ENCODE data around the gene ZBTB21.

Gene ZBTB21

DNA sequence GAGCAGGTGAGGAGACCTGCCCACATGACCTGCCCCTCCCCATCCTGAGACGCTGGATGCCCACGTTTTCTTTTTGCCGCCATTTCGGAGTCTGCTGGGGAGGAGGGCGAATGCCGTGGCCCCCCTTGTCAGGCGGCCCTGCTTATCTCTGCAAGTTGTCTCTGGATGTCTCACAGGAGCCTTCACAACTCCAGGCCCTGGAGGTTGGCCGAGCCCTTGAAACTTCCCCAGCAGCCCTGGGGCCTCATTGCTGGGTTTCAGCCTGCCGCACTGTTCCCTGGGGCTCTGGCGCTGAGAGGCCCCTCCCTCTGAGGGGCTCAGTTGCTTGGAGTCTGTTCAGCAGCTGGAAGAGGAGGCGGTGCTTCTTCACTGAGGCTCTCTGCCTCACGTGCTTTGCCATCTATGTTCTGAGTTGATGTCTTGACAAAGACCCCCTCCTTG, 29.8 kb upstream of the ZBTB21 start:
- DNase-seq (ENCODE audit: low read depth), result no peak

DNA sequence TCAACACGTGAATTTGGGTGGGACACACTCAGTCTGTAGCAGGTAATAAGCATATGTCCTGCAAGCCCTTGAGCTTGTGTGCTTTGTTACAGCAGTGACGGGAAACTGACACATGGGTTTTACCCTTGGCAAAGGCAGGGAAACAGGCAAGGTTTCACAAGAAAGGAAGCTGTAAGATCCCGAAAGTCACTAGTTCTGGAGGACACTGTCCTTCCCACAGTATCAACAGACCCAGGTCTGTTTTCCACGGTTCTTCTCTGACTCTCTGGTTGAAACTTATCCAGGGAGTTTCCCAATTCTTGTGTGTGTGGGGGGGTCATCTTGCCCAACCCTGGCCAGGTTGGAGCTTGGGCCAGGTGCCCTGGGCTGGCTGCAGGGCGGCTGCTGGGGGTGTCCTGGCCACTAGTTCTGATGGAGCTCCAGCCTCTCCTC, 29.3 kb upstream of the ZBTB21 start:
- DNase-seq (ENCODE audit: low read depth), result no peak

DNA sequence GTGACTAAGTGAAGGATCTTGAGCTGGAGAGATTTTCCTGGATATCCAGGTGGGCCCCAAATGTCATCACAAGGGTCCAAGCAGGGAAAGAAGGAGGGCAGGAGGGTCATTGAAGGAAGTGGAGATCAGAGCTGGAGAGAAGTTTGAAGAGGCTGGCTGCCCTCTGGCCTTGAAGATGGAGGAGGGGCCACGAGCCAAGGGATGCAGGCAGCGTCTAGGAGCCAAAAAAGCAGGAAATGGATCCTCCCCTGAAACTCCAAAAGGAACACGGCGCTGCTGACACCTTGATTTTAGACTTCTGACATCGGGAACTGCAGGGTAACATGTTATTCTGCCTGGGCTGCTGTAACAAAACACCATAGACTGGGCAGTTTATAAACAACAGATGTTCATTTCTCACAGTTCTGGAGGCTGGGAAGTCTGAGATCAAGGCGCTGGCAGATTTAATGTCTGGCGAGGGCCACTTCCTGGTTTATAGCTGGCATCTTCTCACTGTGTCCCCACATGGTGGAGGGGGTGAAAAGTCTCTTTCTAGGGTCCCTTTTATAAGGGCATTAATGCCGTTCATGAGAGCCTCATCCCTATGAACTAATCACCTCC, 28.8 kb upstream of the ZBTB21 start:
- DNase-seq (ENCODE audit: low read depth), result no peak

DNA sequence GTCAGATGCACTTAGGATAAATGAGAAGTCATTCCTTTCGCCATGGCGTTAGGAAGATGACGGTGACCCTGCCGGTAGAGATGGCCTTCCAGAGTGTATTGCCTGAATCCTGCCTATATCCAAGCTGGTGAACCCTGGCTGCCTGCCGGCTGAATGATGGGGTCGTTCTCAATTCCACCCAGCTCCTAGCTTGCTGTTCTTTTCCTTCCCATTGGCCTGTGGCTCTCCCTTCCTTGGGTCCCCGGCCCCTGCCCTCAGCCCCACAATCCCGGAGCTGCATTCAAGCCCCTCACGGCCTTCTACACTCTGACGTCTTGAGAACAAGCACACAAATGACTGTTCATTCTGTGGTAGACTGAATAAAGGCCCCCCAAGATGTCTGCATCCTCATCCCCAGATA, 28.2 kb upstream of the ZBTB21 start:
- no peak for DNase-seq (ENCODE audit: low read depth)

DNA sequence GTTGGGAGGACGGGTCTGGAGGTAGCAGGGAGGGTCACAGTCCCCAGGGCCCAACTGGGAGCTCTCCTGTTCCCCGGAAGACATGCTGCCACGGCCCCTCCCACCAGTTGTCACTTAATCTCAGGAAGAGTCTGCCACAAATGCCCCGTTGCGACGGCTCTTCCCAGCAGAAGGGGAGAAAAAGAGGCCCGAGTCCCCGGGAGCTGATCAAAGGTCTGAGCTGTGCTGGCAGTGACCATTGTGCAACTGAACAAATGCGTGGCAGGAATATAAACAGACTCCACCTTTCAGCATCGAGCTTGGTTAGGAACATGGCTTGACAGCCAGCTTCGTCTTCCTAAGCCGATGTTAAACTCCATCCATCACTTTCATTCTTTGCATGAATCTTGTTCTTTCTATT, 27.8 kb upstream of the ZBTB21 start:
- DNase-seq (ENCODE audit: low read depth), result no peak

DNA sequence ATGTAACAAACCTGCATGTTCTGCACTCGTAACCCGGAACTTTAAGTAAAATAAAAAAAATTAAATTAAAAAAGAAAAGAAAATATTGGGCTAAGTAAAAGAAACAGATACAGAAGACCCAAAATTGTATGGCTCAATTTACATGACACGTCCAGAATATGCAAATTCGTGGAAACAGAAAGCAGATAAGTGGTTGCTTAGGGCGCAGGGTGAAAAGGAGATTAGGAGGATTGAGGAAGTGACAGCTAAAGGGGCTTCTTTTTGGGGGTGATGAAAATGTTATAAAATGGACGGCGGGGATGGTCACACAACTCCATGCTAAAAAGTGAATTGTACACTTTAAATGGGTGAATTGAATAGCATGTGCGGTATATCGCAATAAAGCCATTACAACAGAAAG, 27.4 kb upstream of the ZBTB21 start:
- DNase-seq (ENCODE audit: low read depth), result no peak

DNA sequence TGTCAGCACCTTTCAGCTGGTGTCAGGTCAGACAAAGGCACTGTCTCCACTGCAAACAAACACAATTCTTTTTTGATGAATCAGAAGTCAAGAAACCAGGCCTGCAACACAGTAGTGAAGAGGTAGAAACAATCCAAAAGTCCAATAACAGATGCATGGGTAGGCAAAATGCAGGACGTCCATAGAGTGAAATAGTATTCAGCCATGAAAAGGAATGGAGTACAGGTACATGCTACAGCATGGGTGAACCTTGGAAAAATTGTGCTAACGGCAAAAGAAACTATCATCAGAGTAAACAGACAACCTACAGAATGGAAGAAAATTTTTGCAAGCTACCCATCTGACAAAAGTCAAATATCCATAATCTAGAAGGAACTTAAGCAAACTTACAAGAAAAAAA, 26.2 kb upstream of the ZBTB21 start:
- DNase-seq (ENCODE audit: low read depth), result no peak

DNA sequence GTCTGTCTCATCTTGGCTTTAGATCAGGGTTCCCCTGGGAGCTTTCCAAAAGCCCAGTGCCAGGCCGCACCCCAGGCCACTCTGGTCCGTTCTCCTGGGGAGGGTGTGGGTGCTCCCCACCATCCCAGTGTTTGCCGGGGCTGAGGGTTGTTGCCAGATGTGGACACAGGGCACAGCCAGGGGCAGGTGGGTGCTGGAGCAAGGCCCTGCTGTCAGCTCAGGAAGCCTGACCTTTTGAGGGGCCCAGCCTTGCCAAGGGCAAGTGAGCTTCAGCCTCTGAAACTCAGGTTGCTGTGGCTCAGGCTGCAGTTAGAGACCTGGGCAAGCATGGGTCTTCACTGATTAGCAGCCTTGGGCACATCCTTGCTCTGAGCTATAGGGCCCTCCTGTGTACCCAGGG, 22.8 kb upstream of the ZBTB21 start:
- DNase-seq (ENCODE audit: low read depth), result no peak

DNA sequence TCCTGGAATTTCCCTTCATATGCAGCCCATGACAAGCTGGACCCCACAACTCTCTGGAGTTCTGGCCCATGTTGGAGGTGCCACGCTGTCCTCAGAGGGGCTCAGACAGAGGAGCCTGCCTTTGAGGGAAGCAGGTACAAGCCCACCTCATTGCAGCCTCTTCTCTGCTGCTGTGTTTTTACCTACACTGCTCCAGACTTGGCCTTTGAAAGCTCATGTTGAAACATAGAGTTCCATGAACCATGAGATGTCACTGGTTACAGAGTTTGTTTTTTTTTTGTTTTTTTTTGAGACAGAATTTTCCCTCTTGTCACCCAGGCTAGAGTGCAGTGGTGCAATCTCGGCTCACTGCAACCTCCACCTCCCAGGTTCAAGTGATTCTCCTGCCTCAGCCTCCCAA, 22.1 kb upstream of the ZBTB21 start:
- DNase-seq (ENCODE audit: low read depth), result no peak

DNA sequence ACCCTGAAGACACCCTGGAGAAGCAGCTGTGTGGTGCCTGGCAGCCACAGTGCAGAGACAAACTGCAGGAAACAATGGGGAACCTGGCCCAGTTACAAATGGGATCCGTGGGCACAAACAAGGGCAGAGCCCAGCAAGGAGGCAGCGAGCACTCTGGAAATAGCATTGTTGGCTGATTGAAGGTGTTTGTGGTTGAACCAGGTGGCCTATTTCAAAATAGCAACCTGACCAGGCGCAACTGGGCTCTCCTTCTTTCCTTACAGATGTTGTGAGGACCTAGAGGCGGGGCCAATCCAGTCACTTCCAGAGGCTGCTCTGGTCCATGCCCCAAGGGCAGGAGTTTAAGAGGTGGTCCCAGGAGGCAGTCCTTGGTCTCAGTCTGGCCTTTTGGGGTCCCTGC, 21.7 kb upstream of the ZBTB21 start:
- DNase-seq (ENCODE audit: low read depth), result no peak

DNA sequence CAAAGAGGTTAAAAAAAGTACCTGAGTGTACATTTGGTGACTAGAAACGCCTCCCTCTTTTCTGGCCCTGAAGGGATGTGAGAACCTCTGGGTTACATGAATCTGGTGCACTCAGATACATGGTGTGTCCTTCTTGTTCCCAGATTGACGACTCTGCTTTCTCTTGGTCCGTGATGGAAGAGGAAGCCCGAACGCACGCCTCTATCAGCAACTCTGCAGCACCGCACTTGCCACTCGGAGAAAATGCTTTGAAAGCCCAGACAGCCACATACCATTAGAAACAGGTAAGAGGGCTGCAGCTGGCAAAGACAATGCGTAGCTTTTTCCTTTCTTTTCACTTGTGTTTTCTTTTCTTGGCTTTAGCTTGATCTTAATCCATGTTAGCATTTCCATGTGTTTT, 21.1 kb upstream of the ZBTB21 start:
- DNase-seq (ENCODE audit: low read depth), result no peak

DNA sequence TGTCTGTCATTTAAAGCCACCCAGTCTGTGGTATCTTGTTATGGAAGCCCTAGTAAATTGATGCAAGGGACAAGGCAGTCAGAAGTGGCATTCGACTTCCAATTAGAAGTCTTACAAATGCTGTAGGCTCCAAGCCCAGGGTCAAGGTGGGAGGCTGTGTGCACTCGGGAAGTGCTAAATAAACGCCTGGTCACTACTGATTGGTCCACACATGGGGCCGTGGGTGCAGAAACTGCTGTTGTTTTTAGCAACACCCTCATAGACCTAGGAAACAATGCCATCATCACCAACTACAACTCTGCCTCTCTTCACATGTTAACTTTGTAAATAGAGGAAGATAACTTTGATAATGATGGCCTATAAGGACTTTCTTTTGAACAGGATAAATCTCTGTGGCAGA, 20.2 kb upstream of the ZBTB21 start:
- DNase-seq (ENCODE audit: low read depth), result no peak

DNA sequence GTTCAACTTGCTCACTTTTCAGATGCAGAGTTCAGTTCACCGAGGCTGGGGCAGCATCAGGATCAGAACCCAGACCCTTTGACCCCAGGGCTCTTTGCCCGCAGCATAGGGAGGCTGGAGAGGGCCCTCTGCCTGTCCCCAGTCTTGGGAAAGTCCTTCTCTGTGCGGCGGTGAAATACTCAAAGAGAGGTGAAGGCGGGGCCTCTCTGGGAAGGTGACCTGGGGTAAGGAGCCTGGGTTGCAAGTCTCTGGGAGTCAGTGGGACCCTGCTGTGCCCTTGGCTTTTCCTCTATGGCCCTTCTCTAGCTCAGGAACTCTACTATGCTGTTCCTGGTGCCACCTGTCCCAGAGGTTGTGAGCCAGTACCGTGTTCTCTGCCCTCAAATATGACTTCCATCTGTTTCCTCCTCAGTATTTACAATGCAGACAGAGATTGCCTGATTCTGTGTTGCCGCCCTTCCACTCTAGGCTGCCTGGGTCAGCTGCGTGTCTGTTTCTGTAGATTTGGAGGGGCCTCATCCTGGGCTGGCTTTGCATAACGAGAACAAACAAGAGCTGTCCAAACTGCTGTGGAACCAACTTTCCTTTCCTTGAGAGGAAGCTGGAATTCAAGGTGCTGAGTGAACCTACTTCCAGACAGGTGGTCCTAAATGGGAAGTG, 18.7 kb upstream of the ZBTB21 start:
- no peak for DNase-seq (ENCODE audit: low read depth)

DNA sequence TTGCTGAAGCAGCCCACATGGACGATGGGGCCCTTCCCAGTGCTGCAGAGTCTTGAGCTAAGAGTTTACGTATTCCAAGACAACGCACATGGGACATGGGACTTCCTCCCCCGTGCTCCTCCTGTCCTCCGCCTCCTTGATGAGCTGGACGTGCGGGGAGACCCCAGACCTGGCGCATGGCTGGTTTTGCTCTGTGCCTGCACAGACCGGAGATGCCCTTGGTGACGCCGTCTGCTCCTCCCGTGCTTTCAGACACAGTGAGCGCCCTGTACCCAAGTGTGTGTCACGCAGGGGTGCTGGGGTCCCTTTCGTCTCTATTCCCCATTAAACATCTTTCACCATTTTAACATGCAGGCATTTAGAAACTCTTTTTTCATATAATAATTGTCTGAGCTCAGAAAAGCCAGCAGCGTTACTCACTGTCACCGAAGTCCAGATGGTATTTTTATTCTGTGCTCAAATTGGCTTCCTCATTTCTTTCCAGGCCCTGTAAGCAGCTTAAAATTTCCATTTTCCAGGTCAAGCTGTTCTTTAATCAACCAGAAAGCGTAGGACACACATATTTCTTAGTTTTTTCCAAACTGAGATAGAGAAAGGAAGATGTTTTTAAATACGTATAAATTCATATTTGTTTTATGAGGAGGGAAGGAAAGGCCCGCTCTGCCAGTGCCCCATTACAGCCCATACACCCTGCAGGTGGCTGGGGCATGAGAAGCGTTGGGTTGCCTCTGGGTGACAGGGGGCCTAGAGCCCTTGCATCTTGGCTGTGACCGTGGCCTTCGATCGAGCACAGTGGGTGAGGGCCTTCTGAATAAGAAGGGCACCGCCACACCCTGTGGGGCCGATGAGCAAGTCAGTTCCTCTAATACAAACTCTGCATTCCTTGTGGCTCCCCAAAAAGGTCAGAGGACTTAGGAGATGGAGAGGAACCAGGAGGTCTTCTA, 17.9 kb upstream of the ZBTB21 start:
- DNase-seq (ENCODE audit: low read depth), result no peak

DNA sequence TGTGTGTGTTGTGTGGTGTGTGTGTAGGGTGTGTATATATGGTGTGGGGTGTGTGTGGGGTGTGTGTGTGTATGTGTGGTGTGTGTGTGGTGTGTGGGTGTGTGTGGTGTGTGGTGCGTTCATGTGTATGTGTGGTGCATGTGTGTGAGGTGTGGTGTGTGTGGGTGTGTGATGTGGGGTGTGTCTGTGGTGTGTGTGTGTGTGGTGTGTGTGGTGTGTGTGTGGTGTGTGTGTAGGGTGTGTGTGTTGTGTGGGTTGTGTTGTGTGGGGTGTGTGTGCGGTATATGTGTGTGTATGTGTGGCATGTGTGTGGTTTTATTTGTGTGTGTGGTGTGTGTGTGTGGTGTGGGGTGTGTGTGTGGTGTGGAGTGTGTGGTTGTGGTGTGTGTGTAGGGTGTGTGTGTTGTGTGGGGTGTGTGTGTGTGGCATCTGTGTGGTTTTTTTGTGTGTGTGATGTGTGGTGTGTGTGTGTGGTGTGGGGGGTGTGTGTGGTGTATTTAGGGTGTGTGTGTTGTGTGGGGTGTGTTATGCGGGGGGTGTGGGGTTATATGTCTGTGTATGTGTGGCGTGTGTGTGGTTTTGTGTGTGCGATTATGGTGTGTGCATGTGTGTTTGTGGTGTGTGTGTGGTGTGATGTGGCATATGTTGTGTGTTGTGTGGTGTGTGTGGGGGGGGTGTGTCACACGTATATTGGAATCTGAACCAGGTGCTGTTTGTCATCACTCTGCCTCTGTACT, 17.1 kb upstream of the ZBTB21 start:
- DNase-seq (ENCODE audit: low read depth), result no peak

DNA sequence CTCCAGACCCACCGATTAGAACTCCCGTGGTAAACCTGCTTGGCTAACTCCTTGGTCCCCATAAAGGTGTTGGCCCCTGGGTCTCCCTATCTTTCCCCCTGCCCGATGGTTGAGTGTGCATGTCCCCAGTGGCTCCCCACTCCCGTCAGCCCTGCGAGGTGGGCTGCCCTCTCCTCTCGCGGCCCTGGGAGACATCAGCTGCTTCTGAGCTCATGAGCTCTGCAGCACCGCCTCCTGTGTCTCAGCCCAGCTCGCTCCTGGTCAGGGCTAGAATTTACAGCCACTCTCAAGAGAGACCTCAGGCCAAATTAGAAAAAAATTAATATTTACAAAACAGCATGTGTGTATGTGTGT, 15.9 kb upstream of the ZBTB21 start:
- DNase-seq (ENCODE audit: low read depth), result no peak

DNA sequence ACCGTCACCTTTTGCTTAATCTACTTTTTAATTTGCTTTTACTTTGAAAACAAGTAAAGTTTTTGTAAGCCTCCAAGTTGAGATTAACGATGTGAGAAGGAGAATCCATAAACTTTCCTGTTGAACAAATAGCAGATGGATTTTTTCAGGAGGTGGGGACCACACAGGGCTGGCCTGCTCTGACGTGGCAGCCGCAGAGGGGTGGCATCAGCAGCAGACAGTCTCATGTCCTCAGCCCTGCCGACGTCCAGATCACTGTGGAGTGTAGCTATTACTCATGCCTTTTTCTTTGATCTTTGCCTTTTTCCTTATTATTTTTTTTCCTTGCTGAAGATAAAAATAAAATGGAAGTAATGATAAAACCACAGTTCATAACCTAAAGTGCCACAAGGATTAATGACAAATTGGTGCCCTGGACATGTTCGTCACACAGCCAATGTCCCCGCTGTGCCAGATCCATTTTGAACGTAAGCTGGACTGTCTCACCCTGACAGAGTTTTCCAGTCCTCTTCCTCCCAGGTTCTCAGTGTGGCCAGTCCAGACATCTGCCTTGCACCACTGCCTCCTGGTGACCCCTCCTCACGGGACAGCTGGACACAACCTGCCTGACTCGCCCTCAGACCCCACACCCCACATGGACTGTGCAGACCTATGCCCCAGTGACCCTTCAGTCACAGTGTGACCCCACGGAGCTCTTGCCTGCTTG, 15.4 kb upstream of the ZBTB21 start:
- DNase-seq (ENCODE audit: low read depth), result no peak

DNA sequence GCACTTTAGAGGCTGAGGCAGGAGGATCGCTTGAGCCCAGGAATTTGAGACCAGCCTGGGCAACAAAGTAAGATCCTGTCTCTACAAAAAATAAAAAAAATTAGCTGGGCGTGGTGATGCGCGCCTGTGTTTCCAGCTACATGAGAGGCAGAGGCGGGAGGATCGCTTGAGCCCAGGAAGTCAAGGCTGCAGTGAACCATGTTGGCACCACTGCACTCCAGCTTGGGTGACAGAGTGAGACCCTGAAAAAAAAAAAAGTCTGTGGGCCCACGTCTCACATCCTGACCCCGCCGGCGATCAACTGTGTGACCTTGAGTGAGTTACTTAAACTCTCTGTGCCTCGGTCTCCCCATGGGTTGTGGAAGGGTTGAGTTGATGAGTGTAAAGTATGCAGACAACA, 12.7 kb upstream of the ZBTB21 start:
- DNase-seq (ENCODE audit: low read depth), result no peak

DNA sequence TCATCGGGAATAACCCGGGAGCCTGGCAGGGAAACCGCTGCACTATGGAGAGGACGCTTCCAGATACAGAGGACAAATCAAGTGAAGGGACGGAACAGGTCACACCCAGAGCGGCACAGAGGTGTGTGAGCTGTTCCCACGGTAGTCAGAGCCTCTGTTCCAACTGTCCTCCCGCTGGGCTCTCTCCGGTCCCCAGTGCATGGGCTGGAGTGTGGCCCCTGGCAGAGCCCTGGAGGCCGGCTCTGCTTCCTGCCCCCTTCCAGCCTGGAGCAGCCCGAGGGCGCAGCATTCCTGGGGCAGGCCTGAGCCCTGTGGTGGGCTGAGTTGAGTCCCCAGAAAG, 11.9 kb upstream of the ZBTB21 start:
- DNase-seq (ENCODE audit: low read depth), result no peak

DNA sequence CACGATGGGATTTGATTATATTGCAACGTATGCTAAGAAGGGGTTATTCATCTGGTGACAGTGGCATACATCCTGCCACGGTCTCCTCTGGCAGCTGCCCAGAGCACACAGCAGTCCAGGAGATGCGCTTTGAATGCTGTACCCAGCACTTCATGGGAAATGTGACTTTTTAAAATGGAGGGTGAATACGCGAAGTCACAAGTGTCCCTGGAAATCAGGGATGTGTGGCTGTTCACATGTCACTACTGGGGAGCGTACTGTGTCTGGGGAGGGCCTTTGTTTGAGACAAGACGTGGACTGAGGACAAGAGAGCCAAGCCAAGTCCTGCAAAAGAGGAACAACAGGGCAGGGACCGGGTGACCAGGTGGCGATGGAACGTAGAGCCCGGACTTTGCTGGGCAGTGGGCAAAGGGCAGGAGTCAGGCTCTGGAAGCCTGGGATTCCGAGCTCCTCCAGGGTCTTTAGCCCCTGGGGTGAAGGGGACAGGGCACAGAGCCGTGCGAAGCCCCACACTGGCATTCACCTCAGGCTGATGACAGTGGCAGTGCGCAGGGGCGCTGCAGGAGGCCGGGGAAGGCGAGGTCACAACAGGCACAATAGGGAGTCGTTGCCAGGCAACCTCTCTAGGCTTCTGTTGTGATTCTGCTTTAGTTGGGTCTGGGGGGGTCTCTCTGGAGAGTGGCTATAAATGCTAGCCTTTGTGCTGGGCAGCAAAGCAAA, 11.4 kb upstream of the ZBTB21 start:
- no peak for DNase-seq (ENCODE audit: low read depth)

DNA sequence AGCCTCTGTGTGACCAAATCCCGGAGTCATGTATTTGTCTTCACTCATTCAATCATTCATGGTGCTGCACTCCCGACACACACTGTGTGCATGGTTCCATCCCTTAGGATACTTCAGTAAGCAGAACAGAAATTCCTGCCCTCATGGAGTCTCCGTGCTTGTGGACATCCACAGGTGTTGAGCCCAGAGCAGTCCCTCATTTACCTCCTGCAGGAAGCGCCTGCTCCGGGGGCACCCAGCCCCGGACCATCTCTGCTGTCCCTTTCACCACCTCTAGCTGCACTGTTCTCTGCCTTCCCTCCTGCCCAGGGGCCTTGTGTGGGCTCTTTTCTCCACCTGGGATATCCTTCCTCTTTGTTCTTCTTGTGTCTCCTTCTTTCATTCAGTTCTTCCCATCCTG, 9.5 kb upstream of the ZBTB21 start:
- DNase-seq (ENCODE audit: low read depth), result no peak

Measured in activated T-cell treated with anti-CD3 and anti-CD28 coated beads for 1 hour (primary cell).